H1 (cell line): ENCODE measurements around the gene HMCN2. TPM values are rescaled to one million over a fixed set of nuclear protein-coding genes. Genes with fewer than 3 reads are reported as not detected.

ENCODE experiments used
- CBX5 ChIP-seq: fragments of 300-800, 300-1000 bp; sonication (generic); IDR thresholded peaks from 2 replicates; pipeline ENCODE4 v1.7.1; 2016; ENCODE audit warnings: antibody characterized with exemption, low read length, low read depth
- CBX8 ChIP-seq: fragments of 300-800, 300-1000 bp; sonication (generic); IDR thresholded peaks from 2 replicates; pipeline ENCODE4 v1.7.1; 2016; ENCODE audit warnings: low read depth, low read length, borderline replicate concordance
- EGR1 ChIP-seq: IDR thresholded peaks from 2 replicates; pipeline ENCODE4 v1.6.1; 2011; ENCODE audit warnings: low read depth, low read length, borderline replicate concordance
- EZH2 ChIP-seq: fragments of 200-600 bp; sonication (generic); IDR thresholded peaks from 2 replicates; pipeline ENCODE4 v1.7.1; 2012; ENCODE audit warnings: low read depth, mild to moderate bottlenecking, moderate library complexity, low read length, inconsistent platforms; ENCODE audit not compliant: severe bottlenecking
- TAF1 ChIP-seq: IDR thresholded peaks from 2 replicates; pipeline ENCODE4 v1.6.1; 2011; ENCODE audit warnings: mild to moderate bottlenecking, low read depth, low read length
- polyA plus RNA-seq, 7 experiments: library from polyadenylated mRNA; depleted of rRNA in 3 of 7; stranded (reverse) in 5 of 7; unstranded in 2 of 7; fragments of >200 nt in 5 of 7; fragments of 200-250 nt in 2 of 7; gene quantifications; 1 replicate in 5 of 7; 2 replicates in 1 of 7; 4 replicates in 1 of 7; pipeline versions ENCODE4 v1.2.1 to v1.2.3, GENCODE V29; 2011 to 2013; ENCODE audit warnings: missing spikeins in 2 of 7, mixed read lengths in 2 of 7
- total RNA-seq: library from RNA; stranded (reverse); fragmentation: NEBNext Ultra II Directional; extraction: Animal tissue kit (Norgen Biotek cat#: 25700); gene quantifications from 2 replicates; pipeline ENCODE4 v1.2.1, GENCODE V29; 2021

The HMCN2 gene
- total and polyA plus RNA-seq, 2 of the 8 experiments (the other 6 are each of a cell fraction or from before 2014, with no cell fraction given), result 5.0 to 9.1 TPM

GRCh38 chr9:130465383-130466096 lies 200.0 kb downstream of the HMCN2 start (continued):
- no peak for TF ChIP-seq EZH2
- no peak for TF ChIP-seq CBX5
- TF ChIP-seq EGR1, result 0 out of 2 replicates have a peak, but pooled peaks have one; percentile 8
- TF ChIP-seq CBX8, result no peak
- TF ChIP-seq TAF1, result no peak
